ENCODE measurements around the gene ACRBP. TPM values are rescaled to one million over a fixed set of nuclear protein-coding genes. Genes with fewer than 3 reads are reported as not detected.
"Not testable (repeated sequence)": the region's sequence is repeated elsewhere in the genome, so short reads cannot be mapped to it uniquely, and the experiment has no call there.

The ACRBP gene
- total RNA-seq, 1 donor from 2014 or later = 0.54 TPM

- Mint-ChIP-seq H3K4me3 (ENCODE audit: unreplicated experiment) (peak overlapping the region; percentile 92), H3K27me3 (ENCODE audit: low read depth, unreplicated experiment) (no peaks in the 10 kb centered on the region), H3K36me3 (ENCODE audit: low read depth, unreplicated experiment) (peaks cover 32% of the 10 kb centered on the region), H3K27ac (ENCODE audit: unreplicated experiment) (peak overlapping the region; percentile 58), H3K4me1 (ENCODE audit: low read depth, unreplicated experiment) (peaks cover 32% of the 10 kb centered on the region), H3K9me3 (ENCODE audit: unreplicated experiment) (no peaks in the 10 kb centered on the region)
- Histone ChIP-seq H3K4me1 (ENCODE audit: insufficient read depth, low read length) (peaks cover 37% of the 10 kb centered on the region), H3K9ac (ENCODE audit: low read length) (peak overlapping the region; percentile 85), H3K79me2 (ENCODE audit: insufficient read depth, low read length) (peaks cover 68% of the 10 kb centered on the region), H3K27ac (ENCODE audit: low read depth, low read length) (no peak overlapping the region), H3K36me3 (ENCODE audit: insufficient read depth, low read length) (peaks cover 29% of the 10 kb centered on the region), H3K9me3 (ENCODE audit: insufficient read depth, low read depth, low read length) (no peaks in the 10 kb centered on the region), H3K4me2 (ENCODE audit: low read length) (peak overlapping the region; percentile 99), H4K20me1 (ENCODE audit: insufficient read depth, low read length) (peaks cover 67% of the 10 kb centered on the region), H3K27me3 (ENCODE audit: insufficient read depth, low read length) (no peaks in the 10 kb centered on the region), H2AFZ (ENCODE audit: low read depth, low read length) (no peak overlapping the region), H3K4me3 (ENCODE audit: insufficient read depth, low read depth, low read length) (peak overlapping the region; percentile 78)
- TF ChIP-seq EZH2 (IDR thresholded peaks at IDR 0.05; ENCODE audit: insufficient read depth, low read length) = no peak
- TF ChIP-seq CTCF (IDR thresholded peaks at IDR 0.05; ENCODE audit: insufficient read depth, low read depth, low read length) = no peak
- FAIRE-seq (no peak), DNase-seq (ENCODE audit: low read depth) (no peak)
These were observed 42.8 kb downstream of the ACRBP start for GRCh38 chr12:6604259-6605029.

- peak overlapping the region; percentile 99 for H3K4me2 ChIP-seq (ENCODE audit: low read length)
- Mint-ChIP-seq H3K4me1 (ENCODE audit: low read depth, unreplicated experiment) (peaks cover 32% of the 10 kb centered on the region), H3K4me3 (ENCODE audit: unreplicated experiment) (peak overlapping the region; percentile 92), H3K27ac (ENCODE audit: unreplicated experiment) (no peak overlapping the region), H3K36me3 (ENCODE audit: low read depth, unreplicated experiment) (peaks cover 35% of the 10 kb centered on the region), H3K27me3 (ENCODE audit: low read depth, unreplicated experiment) (no peaks in the 10 kb centered on the region), H3K9me3 (ENCODE audit: unreplicated experiment) (no peaks in the 10 kb centered on the region)
- no peak overlapping the region for H3K27ac ChIP-seq (ENCODE audit: low read depth, low read length)
- peak; percentile 27 for DNase-seq (ENCODE audit: low read depth)
- H3K9me3 ChIP-seq (ENCODE audit: insufficient read depth, low read depth, low read length) = no peaks in the 10 kb centered on the region
- peaks cover 37% of the 10 kb centered on the region for H3K4me1 ChIP-seq (ENCODE audit: insufficient read depth, low read length)
- H3K9ac ChIP-seq (ENCODE audit: low read length) = peak overlapping the region; percentile 41
- FAIRE-seq = no peak
- H3K36me3 ChIP-seq (ENCODE audit: insufficient read depth, low read length) = peaks cover 40% of the 10 kb centered on the region
- TF ChIP-seq EZH2 (IDR thresholded peaks at IDR 0.05; ENCODE audit: insufficient read depth, low read length) = no peak
- TF ChIP-seq CTCF (IDR thresholded peaks at IDR 0.05; ENCODE audit: insufficient read depth, low read depth, low read length) = no peak
- H3K4me3 ChIP-seq (ENCODE audit: insufficient read depth, low read depth, low read length) = no peak overlapping the region
- H2AFZ ChIP-seq (ENCODE audit: low read depth, low read length) = no peak overlapping the region
- peaks cover 75% of the 10 kb centered on the region for H4K20me1 ChIP-seq (ENCODE audit: insufficient read depth, low read length)
- no peaks in the 10 kb centered on the region for H3K27me3 ChIP-seq (ENCODE audit: insufficient read depth, low read length)
- H3K79me2 ChIP-seq (ENCODE audit: insufficient read depth, low read length) = peaks cover 72% of the 10 kb centered on the region
These were observed 44.1 kb downstream of the ACRBP start for GRCh38 chr12:6603095-6603567.

DNA sequence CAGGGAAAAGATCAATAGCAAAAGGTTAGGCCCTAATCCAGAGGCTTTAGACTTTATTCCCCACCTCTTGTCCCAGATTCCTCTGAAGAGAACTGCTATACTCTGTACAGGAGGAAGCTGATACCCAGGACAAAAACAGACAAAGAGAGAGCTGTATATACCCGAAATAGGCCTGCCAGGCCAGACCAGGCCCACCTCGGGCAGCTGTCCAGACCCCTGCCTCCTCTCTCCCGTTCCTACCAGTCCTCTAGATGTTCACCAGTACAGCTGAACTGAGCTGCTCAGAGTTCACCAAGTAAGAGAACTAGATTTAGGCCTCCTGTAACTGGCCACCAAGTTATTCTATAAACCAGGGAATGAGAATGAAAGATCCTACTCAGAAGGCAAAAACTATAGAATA, 44.7 kb downstream of the ACRBP start:
- peaks cover 33% of the 10 kb centered on the region for H3K4me1 ChIP-seq (ENCODE audit: insufficient read depth, low read length)
- Mint-ChIP-seq H3K4me1 (ENCODE audit: low read depth, unreplicated experiment) (peaks cover 32% of the 10 kb centered on the region), H3K36me3 (ENCODE audit: low read depth, unreplicated experiment) (peaks cover 38% of the 10 kb centered on the region), H3K9me3 (ENCODE audit: unreplicated experiment) (no peaks in the 10 kb centered on the region), H3K27me3 (ENCODE audit: low read depth, unreplicated experiment) (no peaks in the 10 kb centered on the region), H3K27ac (ENCODE audit: unreplicated experiment) (peak overlapping the region; percentile 26), H3K4me3 (ENCODE audit: unreplicated experiment) (peak overlapping the region; percentile 92)
- H3K4me3 ChIP-seq (ENCODE audit: insufficient read depth, low read depth, low read length) = no peak overlapping the region
- FAIRE-seq (no peak), DNase-seq (ENCODE audit: low read depth) (no peak)
- H2AFZ ChIP-seq (ENCODE audit: low read depth, low read length) = no peak overlapping the region
- peaks cover 46% of the 10 kb centered on the region for H3K36me3 ChIP-seq (ENCODE audit: insufficient read depth, low read length)
- no peaks in the 10 kb centered on the region for H3K27me3 ChIP-seq (ENCODE audit: insufficient read depth, low read length)
- peaks cover 81% of the 10 kb centered on the region for H4K20me1 ChIP-seq (ENCODE audit: insufficient read depth, low read length)
- H3K4me2 ChIP-seq (ENCODE audit: low read length) = peak overlapping the region; percentile 99
- H3K27ac ChIP-seq (ENCODE audit: low read depth, low read length) = no peak overlapping the region
- H3K9me3 ChIP-seq (ENCODE audit: insufficient read depth, low read depth, low read length) = no peaks in the 10 kb centered on the region
- H3K79me2 ChIP-seq (ENCODE audit: insufficient read depth, low read length) = peaks cover 72% of the 10 kb centered on the region
- TF ChIP-seq EZH2 (IDR thresholded peaks at IDR 0.05; ENCODE audit: insufficient read depth, low read length) (no peak), CTCF (IDR thresholded peaks at IDR 0.05; ENCODE audit: insufficient read depth, low read depth, low read length) (no peak)
- H3K9ac ChIP-seq (ENCODE audit: low read length) = peak overlapping the region; percentile 41

DNA sequence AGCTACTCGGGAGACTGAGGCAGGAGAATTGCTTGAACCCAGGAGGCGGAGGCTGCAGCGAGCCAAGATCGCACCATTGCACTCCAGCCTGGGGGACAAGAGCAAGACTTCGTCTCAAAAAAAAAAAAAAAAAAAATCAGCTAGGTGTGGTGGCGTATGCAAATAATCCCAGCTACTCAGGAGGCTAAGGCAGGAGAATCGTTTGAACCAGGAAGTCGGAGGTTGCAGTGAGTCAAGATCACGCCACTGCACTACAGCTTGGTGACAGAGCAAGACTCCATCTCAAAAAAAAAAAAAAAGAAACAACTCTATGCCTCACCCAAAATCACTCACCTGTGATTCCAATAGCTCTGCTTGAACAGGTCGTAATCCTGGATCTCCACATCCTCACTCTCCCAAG, 51.6 kb downstream of the ACRBP start:
- H3K4me2 ChIP-seq (ENCODE audit: low read length); H3K4me3 Mint-ChIP-seq (ENCODE audit: unreplicated experiment); FAIRE-seq; H3K27ac ChIP-seq (ENCODE audit: low read depth, low read length); H3K9ac ChIP-seq (ENCODE audit: low read length); H3K4me3 ChIP-seq (ENCODE audit: insufficient read depth, low read depth, low read length); H3K9me3 ChIP-seq (ENCODE audit: insufficient read depth, low read depth, low read length); H3K4me1 Mint-ChIP-seq (ENCODE audit: low read depth, unreplicated experiment); H3K4me1 ChIP-seq (ENCODE audit: insufficient read depth, low read length); H3K9me3 Mint-ChIP-seq (ENCODE audit: unreplicated experiment); H3K27me3 Mint-ChIP-seq (ENCODE audit: low read depth, unreplicated experiment); H3K27me3 ChIP-seq (ENCODE audit: insufficient read depth, low read length); DNase-seq (ENCODE audit: low read depth); H2AFZ ChIP-seq (ENCODE audit: low read depth, low read length): not testable (repeated sequence)
- Histone ChIP-seq H4K20me1 (ENCODE audit: insufficient read depth, low read length) (peaks cover 75% of the 10 kb centered on the region), H3K36me3 (ENCODE audit: insufficient read depth, low read length) (peaks cover 74% of the 10 kb centered on the region), H3K79me2 (ENCODE audit: insufficient read depth, low read length) (peaks cover 19% of the 10 kb centered on the region)
- peak overlapping the region; percentile 34 for H3K27ac Mint-ChIP-seq (ENCODE audit: unreplicated experiment)
- H3K36me3 Mint-ChIP-seq (ENCODE audit: low read depth, unreplicated experiment) = peaks cover 49% of the 10 kb centered on the region
